ENCODE data around the gene RAB31.

- no peak for TF ChIP-seq CTCF (IDR thresholded peaks at IDR 0.05 in 8 of 11, conservative IDR thresholded peaks at IDR 0.05 in 3 of 11)
- TF ChIP-seq POLR2A (IDR thresholded peaks at IDR 0.05), result no peak
These were observed 28.9 kb downstream of the RAB31 start for GRCh38 chr18:9737006-9737405.
